PC-9 (cell line): ENCODE results near the gene PNPLA4.

ENCODE experiments used
- CTCF ChIP-seq: fragments of 200-600 bp; sonication (generic); conservative IDR thresholded peaks from 2 replicates; pipeline ENCODE4 v1.6.1; 2017; ENCODE audit warnings: mixed run types, antibody characterized with exemption, mild to moderate bottlenecking, moderate library complexity
- EZH2 ChIP-seq: fragments of 200-600 bp; sonication (generic); IDR thresholded peaks from 2 replicates; pipeline ENCODE4 v1.8.0; 2017; ENCODE audit warnings: antibody characterized with exemption, low read depth

- no peak for TF ChIP-seq CTCF
- no peak for TF ChIP-seq EZH2
Measured at GRCh38 chrX:7965436-7965835, 38.2 kb upstream of the PNPLA4 start.
